ENCODE data around the gene PCBP3.

GRCh38 chr21:45830221-45830640 lies 186.7 kb downstream of the PCBP3 start:
- no peak for TF ChIP-seq CTCF (IDR thresholded peaks at IDR 0.05; ENCODE audit: low read depth, low read length)
- no peak for TF ChIP-seq POLR2A (IDR thresholded peaks at IDR 0.05; ENCODE audit: extremely low read depth, insufficient read length)
- no peak for TF ChIP-seq MAX (IDR thresholded peaks at IDR 0.05; ENCODE audit: low read depth, low read length)
- TF ChIP-seq MYC (IDR thresholded peaks at IDR 0.05; ENCODE audit: low read depth, low read length) = no peak
